ENCODE measurements around the gene KHDC3L.

Gene KHDC3L

DNA sequence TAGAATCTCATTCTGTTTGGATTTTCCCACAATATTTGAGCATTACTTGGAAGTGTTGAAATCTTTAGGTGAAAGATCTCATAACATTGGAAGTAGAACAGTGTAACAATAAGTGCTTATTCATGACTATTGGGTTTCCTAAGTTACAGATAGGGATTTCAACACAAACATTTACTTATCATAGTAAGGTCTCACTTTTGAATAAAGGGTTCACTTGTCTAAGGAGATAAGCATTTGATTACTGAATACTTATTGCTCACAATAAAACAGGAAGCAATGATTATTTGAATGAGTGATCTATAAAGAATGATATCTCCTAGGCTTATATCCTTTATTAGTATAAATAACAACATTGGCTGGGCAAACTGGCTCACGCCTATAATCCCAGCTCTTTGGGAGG is 46.9 kb downstream of the KHDC3L start:
- ChIA-PET CTCF (no interaction called here), POLR2A (interaction anchor here (0.6 kb wide), 1 partner anchor 30 kb away, joined by 8 read pairs; no protein-coding TSS in a partner anchor)
- no peak for DNase-seq (ENCODE audit: extremely low spot score)
- TF ChIP-seq CTCF (IDR thresholded peaks at IDR 0.05; ENCODE audit: control extremely low read depth, extremely low read depth, low read depth, missing control alignments), result no peak

DNA sequence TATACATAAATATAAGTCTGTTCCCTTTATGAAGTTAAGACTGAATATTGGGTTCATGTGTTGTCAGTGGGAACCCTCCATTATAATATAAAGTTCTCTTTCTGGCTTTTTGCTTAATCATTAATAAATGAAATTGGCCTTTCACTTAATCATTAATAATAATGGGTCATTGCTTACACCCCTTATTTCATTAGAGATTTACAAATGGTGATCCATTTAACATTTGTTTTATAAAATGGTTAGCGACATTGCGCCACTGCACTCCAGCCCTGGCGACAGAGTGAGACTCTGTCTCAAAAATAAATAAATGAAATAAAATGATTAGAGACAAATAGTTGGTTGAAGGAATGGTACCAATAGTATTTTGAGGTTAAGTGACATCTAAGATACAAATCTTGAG is 50.6 kb downstream of the KHDC3L start:
- ChIA-PET POLR2A (no interaction called here), CTCF (no interaction called here)
- no peak for DNase-seq (ENCODE audit: extremely low spot score)
- no peak for TF ChIP-seq CTCF (IDR thresholded peaks at IDR 0.05; ENCODE audit: control extremely low read depth, extremely low read depth, low read depth, missing control alignments)

Measured in GM10248 (cell line).